RPMI7951 (cell line): ENCODE measurements around the gene SIGLEC6. TPM values are rescaled to one million over a fixed set of nuclear protein-coding genes. Genes with fewer than 3 reads are reported as not detected.

Experiments
- DNase-seq: peaks from one replicate; pipeline ENCODE4 v3.0.0-alpha.2; 2012; ENCODE audit warnings: low read depth
- total RNA-seq: library from RNA; depleted of rRNA; stranded (reverse); fragments of >200 nt; shearing (Covaris generic); gene quantifications from 2 replicates; pipeline ENCODE4 v1.2.3, GENCODE V29; 2014

Gene SIGLEC6
- total RNA-seq, 1 experiment from 2014 or later = not detected

- no peak for DNase-seq
Observed at GRCh38 chr19:51548891-51549305, 17.4 kb upstream of the SIGLEC6 start.

GRCh38 chr19:51548213-51548651, 16.8 kb upstream of the SIGLEC6 start:
- DNase-seq = no peak

- peak; percentile 70 for DNase-seq
Observed at GRCh38 chr19:51547397-51548212, 16.1 kb upstream of the SIGLEC6 start.

- DNase-seq = peak; percentile 96
Observed at GRCh38 chr19:51546650-51547396, 15.4 kb upstream of the SIGLEC6 start.

- no peak for DNase-seq
Observed at GRCh38 chr19:51546107-51546649, 14.7 kb upstream of the SIGLEC6 start.

GRCh38 chr19:51544038-51544437, 12.6 kb upstream of the SIGLEC6 start:
- DNase-seq = no peak

- DNase-seq = no peak
Observed at GRCh38 chr19:51542699-51543098, 11.2 kb upstream of the SIGLEC6 start.

- peak; percentile 65 for DNase-seq
Observed at GRCh38 chr19:51541458-51542357, 10.2 kb upstream of the SIGLEC6 start.

GRCh38 chr19:51539821-51540366, 8.4 kb upstream of the SIGLEC6 start:
- no peak for DNase-seq

- DNase-seq = no peak
Observed at GRCh38 chr19:51535535-51535934, 4.1 kb upstream of the SIGLEC6 start.

- DNase-seq = no peak
Observed at GRCh38 chr19:51530616-51531015, 854 bp downstream of the SIGLEC6 start.

GRCh38 chr19:51529301-51529700, 2.2 kb downstream of the SIGLEC6 start:
- no peak for DNase-seq

- DNase-seq = peak; percentile 72
Observed at GRCh38 chr19:51525651-51526050, 5.8 kb downstream of the SIGLEC6 start.

GRCh38 chr19:51524666-51525264, 6.7 kb downstream of the SIGLEC6 start:
- no peak for DNase-seq

GRCh38 chr19:51521781-51522180, 9.7 kb downstream of the SIGLEC6 start:
- DNase-seq = no peak

GRCh38 chr19:51521357-51521756, 10.1 kb downstream of the SIGLEC6 start:
- no peak for DNase-seq

- DNase-seq = no peak
Observed at GRCh38 chr19:51520728-51521127, 10.7 kb downstream of the SIGLEC6 start.

- DNase-seq = peak; percentile 60
Observed at GRCh38 chr19:51514866-51515481, 16.5 kb downstream of the SIGLEC6 start.

- DNase-seq = no peak
Observed at GRCh38 chr19:51513968-51514367, 17.5 kb downstream of the SIGLEC6 start.

- peak; percentile 38 for DNase-seq
Observed at GRCh38 chr19:51511353-51511752, 20.1 kb downstream of the SIGLEC6 start.
